ENCODE data around the gene POLR1A. TPM values are rescaled to one million over a fixed set of nuclear protein-coding genes. Genes with fewer than 3 reads are reported as not detected.
"Not testable (repeated sequence)": the region's sequence is repeated elsewhere in the genome, so short reads cannot be mapped to it uniquely, and the experiment has no call there.

Gene POLR1A
- total RNA-seq, 1 donor, result 33.7 TPM

- no peak for TF ChIP-seq CTCF (IDR thresholded peaks at IDR 0.05; ENCODE audit: insufficient read depth, low read depth, low read length)
- DNase-seq (ENCODE audit: low read depth), result no peak
- no peak overlapping the region for H3K4me3 ChIP-seq (ENCODE audit: low read depth, low read length)
Measured at GRCh38 chr2:85997017-85997970, 108.4 kb downstream of the POLR1A start.

- no peak overlapping the region for H3K4me3 ChIP-seq (ENCODE audit: low read depth, low read length)
- DNase-seq (ENCODE audit: low read depth), result no peak
- no peak for TF ChIP-seq CTCF (IDR thresholded peaks at IDR 0.05; ENCODE audit: insufficient read depth, low read depth, low read length)
Measured at GRCh38 chr2:85996591-85996990, 109.1 kb downstream of the POLR1A start.

- DNase-seq (ENCODE audit: low read depth), result no peak
- no peak overlapping the region for H3K4me3 ChIP-seq (ENCODE audit: low read depth, low read length)
- TF ChIP-seq CTCF (IDR thresholded peaks at IDR 0.05; ENCODE audit: insufficient read depth, low read depth, low read length), result no peak
Measured at GRCh38 chr2:85995648-85996529, 109.8 kb downstream of the POLR1A start.

DNA sequence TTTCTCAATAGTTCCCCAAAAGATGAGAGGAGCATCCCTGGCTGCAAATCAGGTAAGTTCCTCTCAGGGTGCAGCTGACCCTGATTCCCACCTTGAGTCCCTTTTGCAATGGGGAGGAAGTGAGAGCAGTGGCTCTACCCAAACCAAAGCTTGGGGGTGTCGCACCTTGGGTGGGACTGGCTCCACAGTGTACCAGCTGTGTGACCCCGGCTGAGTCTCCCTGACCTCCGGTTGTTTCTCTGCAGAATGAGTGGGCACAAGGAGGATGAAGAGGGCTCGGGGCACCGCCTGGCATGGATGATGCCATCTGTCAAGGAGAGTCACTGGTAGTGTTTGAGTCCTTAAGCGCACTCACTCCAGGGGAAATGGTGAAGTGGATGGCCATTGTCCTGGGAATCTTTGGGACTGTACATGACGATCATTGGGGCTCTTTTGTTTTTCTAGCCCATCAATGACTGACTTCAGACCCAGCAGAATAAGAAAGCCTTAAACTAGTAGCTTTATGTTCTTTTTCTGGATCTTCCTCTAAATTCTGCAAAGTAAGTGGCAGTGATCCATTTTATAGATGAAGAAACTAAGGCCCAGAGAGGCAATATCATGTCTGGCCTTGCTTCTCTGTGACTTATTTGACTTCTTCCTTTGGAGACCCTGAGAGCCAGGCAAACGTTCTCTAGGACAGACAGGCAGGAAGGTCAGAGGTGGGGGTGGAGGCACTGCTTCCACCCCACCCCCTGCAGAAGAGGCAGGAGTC, 110.6 kb downstream of the POLR1A start:
- no peak for DNase-seq (ENCODE audit: low read depth)
- no peak for TF ChIP-seq CTCF (IDR thresholded peaks at IDR 0.05; ENCODE audit: insufficient read depth, low read depth, low read length)

DNA sequence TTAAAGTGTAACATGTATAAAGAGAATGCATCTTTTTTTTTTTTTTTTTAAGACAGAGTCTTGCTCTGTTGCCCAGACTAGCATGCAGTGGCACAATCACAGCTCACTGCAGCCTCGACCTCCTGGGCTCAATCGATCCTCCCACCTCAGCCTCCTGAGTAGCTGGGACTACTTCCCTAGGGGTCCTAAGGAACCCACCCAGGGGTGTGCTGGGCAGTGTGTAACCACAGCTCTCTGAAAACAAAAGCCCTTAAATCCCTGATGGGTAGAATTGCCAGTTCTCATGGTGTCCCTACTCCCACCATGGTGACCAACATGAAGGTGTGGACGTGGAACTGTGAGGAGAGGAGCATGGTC, 111.3 kb downstream of the POLR1A start:
- no peak for TF ChIP-seq CTCF (IDR thresholded peaks at IDR 0.05; ENCODE audit: insufficient read depth, low read depth, low read length)
- no peak overlapping the region for H3K4me3 ChIP-seq (ENCODE audit: low read depth, low read length)
- no peak for DNase-seq (ENCODE audit: low read depth)

More for the DNA sequence above, 110.6 kb downstream of the POLR1A start:
- no peak overlapping the region for H3K4me3 ChIP-seq (ENCODE audit: low read depth, low read length)

DNA sequence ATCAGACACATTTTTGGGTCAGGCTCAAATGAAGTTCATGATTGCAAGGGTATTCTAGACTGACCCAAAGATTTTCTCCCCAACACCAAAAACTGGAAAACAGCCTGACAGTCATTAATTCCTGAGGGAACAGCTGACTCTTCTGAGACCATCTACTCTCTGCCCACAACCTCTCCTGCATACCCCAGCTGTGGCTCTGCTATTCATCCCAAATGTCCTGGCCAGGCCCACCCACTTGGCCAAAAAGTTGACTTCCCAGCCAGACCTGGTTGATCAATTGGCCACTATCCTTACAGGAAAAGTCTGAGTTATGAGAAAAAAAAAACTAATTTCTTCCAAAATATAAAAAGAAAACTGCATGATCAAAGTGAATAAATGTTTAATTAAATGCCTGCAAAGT, 113.1 kb downstream of the POLR1A start:
- no peak for TF ChIP-seq CTCF (IDR thresholded peaks at IDR 0.05; ENCODE audit: insufficient read depth, low read depth, low read length)
- no peak overlapping the region for H3K4me3 ChIP-seq (ENCODE audit: low read depth, low read length)
- no peak for DNase-seq (ENCODE audit: low read depth)

DNA sequence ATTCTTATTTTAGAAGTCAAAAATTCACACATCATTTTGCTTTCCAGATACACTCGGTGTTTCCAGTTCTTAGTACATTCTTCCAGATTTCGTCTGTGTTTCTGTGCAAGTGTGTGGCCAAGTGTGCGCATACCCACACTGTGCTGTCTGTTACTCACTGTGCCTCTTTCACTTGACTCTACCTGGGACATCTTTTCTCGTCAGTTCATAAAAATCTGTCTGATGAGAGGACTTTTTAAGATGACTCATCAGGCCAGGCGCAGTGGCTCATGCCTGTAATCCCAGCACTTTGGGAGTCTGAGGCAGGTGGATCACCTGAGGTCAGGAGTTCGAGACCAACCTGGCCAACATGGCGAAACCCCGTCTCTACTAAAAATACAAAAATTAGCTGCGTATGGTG, 113.6 kb downstream of the POLR1A start:
- not testable (repeated sequence) for H3K4me3 ChIP-seq (ENCODE audit: low read depth, low read length); DNase-seq (ENCODE audit: low read depth)

All from fibroblast of villous mesenchyme (primary cell).